Neuronal stem cell (in vitro differentiated cells): ENCODE results near the gene ARHGAP42.

Experiments used
- DNase-seq: peaks from one replicate; pipeline ENCODE4 v3.0.0-alpha.2; 2013; ENCODE audit warnings: low spot score
- H2AFZ ChIP-seq: one replicate; pipeline ENCODE4 v1.6.1; 2013; ENCODE audit warnings: mild to moderate bottlenecking, low read length, inconsistent platforms
- H2AK5ac ChIP-seq: 2 replicates; pipeline ENCODE4 v1.6.1; 2013; ENCODE audit warnings: low read depth, mild to moderate bottlenecking, inconsistent platforms, low read length, moderate library complexity, mixed read lengths
- H2BK120ac ChIP-seq: 2 replicates; pipeline ENCODE4 v1.6.1; 2013; ENCODE audit warnings: low read depth, mild to moderate bottlenecking, inconsistent platforms, low read length, moderate library complexity, mixed read lengths
- H2BK12ac ChIP-seq: one replicate; pipeline ENCODE4 v1.6.1; 2013; ENCODE audit warnings: low read length, inconsistent platforms
- H2BK15ac ChIP-seq: 2 replicates; pipeline ENCODE4 v1.6.1; 2013; ENCODE audit warnings: mild to moderate bottlenecking, low read length, inconsistent platforms, mixed read lengths
- H2BK5ac ChIP-seq: one replicate; pipeline ENCODE4 v1.6.1; 2013; ENCODE audit warnings: inconsistent platforms, mild to moderate bottlenecking, low read length, moderate library complexity
- H3K14ac ChIP-seq: one replicate; pipeline ENCODE4 v1.6.1; 2013; ENCODE audit warnings: low read length, inconsistent platforms
- H3K18ac ChIP-seq: 2 replicates; pipeline ENCODE4 v1.6.1; 2013; ENCODE audit warnings: low read length, inconsistent platforms
- H3K23ac ChIP-seq: 2 replicates; pipeline ENCODE4 v1.6.1; 2013; ENCODE audit warnings: low read depth, mild to moderate bottlenecking, mixed read lengths, low read length, inconsistent platforms; ENCODE audit not compliant: poor library complexity
- H3K27ac ChIP-seq: replicated peaks from 3 replicates; pipeline ENCODE4 v1.5.1; 2013; ENCODE audit warnings: low read length, inconsistent platforms
- H3K27me3 ChIP-seq, 3 experiments: 2 replicates each; pipeline ENCODE4 v1.6.1; 2013; ENCODE audit warnings: low read length in 3 of 3, mild to moderate bottlenecking in 2 of 3, inconsistent platforms in 1 of 3, low read depth in 1 of 3, mixed read lengths in 1 of 3, moderate library complexity in 1 of 3; ENCODE audit not compliant: control insufficient read depth in 3 of 3, insufficient read depth in 3 of 3
- H3K36me3 ChIP-seq, 2 donors: replicated peaks in 1 of 2; 2 replicates each; pipeline ENCODE4 v1.6.1; 2013; ENCODE audit warnings: low read length in 2 of 2; ENCODE audit not compliant: control insufficient read depth in 2 of 2, insufficient read depth in 2 of 2
- H3K4ac ChIP-seq: 2 replicates; pipeline ENCODE4 v1.6.1; 2013; ENCODE audit warnings: inconsistent platforms, mild to moderate bottlenecking, low read length, moderate library complexity
- H3K4me1 ChIP-seq, 2 donors: 1 replicate in 1 of 2; 2 replicates in 1 of 2; pipeline ENCODE4 v1.6.1; 2013; ENCODE audit warnings: low read length in 2 of 2, low read depth in 1 of 2; ENCODE audit not compliant: control insufficient read depth in 2 of 2, insufficient read depth in 1 of 2
- H3K4me2 ChIP-seq: one replicate; pipeline ENCODE4 v1.6.1; 2013; ENCODE audit warnings: mild to moderate bottlenecking, low read length, inconsistent platforms; ENCODE audit not compliant: insufficient read depth, poor library complexity, severe bottlenecking
- H3K4me3 ChIP-seq, 2 donors: 2 replicates each; pipeline ENCODE4 v1.5.1; 2013; ENCODE audit warnings: low read length in 2 of 2, mild to moderate bottlenecking in 2 of 2, inconsistent platforms in 1 of 2, moderate library complexity in 1 of 2
- H3K79me1 ChIP-seq: one replicate; pipeline ENCODE4 v1.6.1; 2013; ENCODE audit warnings: low read depth, mild to moderate bottlenecking, inconsistent platforms, low read length, moderate library complexity
- H3K9ac ChIP-seq: one replicate; pipeline ENCODE4 v1.6.1; 2013; ENCODE audit warnings: mild to moderate bottlenecking, low read depth, low read length, inconsistent platforms; ENCODE audit not compliant: poor library complexity
- H3K9me3 ChIP-seq, 2 donors: replicated peaks in 1 of 2; 2 replicates each; pipeline versions ENCODE3 to v1.6.1; 2013; ENCODE audit warnings: low read length in 2 of 2, mild to moderate bottlenecking in 2 of 2, inconsistent platforms in 1 of 2, low read depth in 1 of 2, mixed read lengths in 1 of 2, moderate library complexity in 1 of 2; ENCODE audit not compliant: control insufficient read depth in 2 of 2, insufficient read depth in 1 of 2
- H4K8ac ChIP-seq: one replicate; pipeline ENCODE4 v1.6.1; 2013; ENCODE audit warnings: low read depth, mild to moderate bottlenecking, inconsistent platforms, low read length, moderate library complexity
- H4K91ac ChIP-seq: one replicate; pipeline ENCODE4 v1.6.1; 2013; ENCODE audit warnings: low read length, low read depth, mild to moderate bottlenecking, inconsistent platforms; ENCODE audit not compliant: poor library complexity
- WGBS, 2 donors: extraction: QIAGEN DNeasy Blood & Tissue Kit; methylation state at CpG; one replicate each; pipeline ENCODE4 v1.1.7; 2013; ENCODE audit warnings: missing lambda C conversion rate in 2 of 2, mixed read lengths in 1 of 2; ENCODE audit not compliant: insufficient read length in 2 of 2, insufficient replicate concordance in 1 of 2; ENCODE audit errors: extremely low coverage in 2 of 2; 5-methylcytosine and 5-hydroxymethylcytosine counted together

Gene ARHGAP42

GRCh38 chr11:100709233-100709957, 22.3 kb downstream of the ARHGAP42 start:
- no peak overlapping the region for H2BK15ac ChIP-seq
- no peaks in the 10 kb centered on the region for H3K79me1 ChIP-seq
- H3K36me3 ChIP-seq = no peaks in the 10 kb centered on the region
- H2BK120ac ChIP-seq = no peak overlapping the region
- no peak overlapping the region for H4K8ac ChIP-seq
- H3K4me3 ChIP-seq = no peak overlapping the region
- no peaks in the 10 kb centered on the region for H3K27me3 ChIP-seq
- no peak overlapping the region for H3K9ac ChIP-seq
- H3K23ac ChIP-seq = no peak overlapping the region
- H3K9me3 ChIP-seq = no peaks in the 10 kb centered on the region
- no peak overlapping the region for H2BK12ac ChIP-seq
- H3K18ac ChIP-seq = no peak overlapping the region
- no peak overlapping the region for H3K4me2 ChIP-seq
- no peak overlapping the region for H2AFZ ChIP-seq
- H2AK5ac ChIP-seq = no peak overlapping the region
- no peak overlapping the region for H3K4ac ChIP-seq
- no CpG with 5 or more reads among the region's 3 CpGs for WGBS, 2 donors
- no peak overlapping the region for H3K27ac ChIP-seq
- H2BK5ac ChIP-seq = no peak overlapping the region
- H4K91ac ChIP-seq = no peak overlapping the region
- H3K4me1 ChIP-seq = peaks cover 0 to under 1% of the 10 kb centered on the region in 2 donors
- no peak for DNase-seq
- no peak overlapping the region for H3K14ac ChIP-seq

GRCh38 chr11:100711984-100712383, 24.9 kb downstream of the ARHGAP42 start:
- no peak overlapping the region for H3K9ac ChIP-seq
- no peak overlapping the region for H2AFZ ChIP-seq
- H2AK5ac ChIP-seq = no peak overlapping the region
- H3K4me3 ChIP-seq = no peak overlapping the region
- H3K4me1 ChIP-seq = no peaks in the 10 kb centered on the region
- no peaks in the 10 kb centered on the region for H3K36me3 ChIP-seq
- H2BK120ac ChIP-seq = no peak overlapping the region
- no peak overlapping the region for H3K27ac ChIP-seq
- no peak overlapping the region for H3K23ac ChIP-seq
- H4K8ac ChIP-seq = no peak overlapping the region
- H3K9me3 ChIP-seq = no peaks in the 10 kb centered on the region
- no peak overlapping the region for H3K18ac ChIP-seq
- no peak for DNase-seq
- no peak overlapping the region for H3K4me2 ChIP-seq
- no peak overlapping the region for H2BK5ac ChIP-seq
- H2BK15ac ChIP-seq = no peak overlapping the region
- H3K14ac ChIP-seq = no peak overlapping the region
- no peak overlapping the region for H4K91ac ChIP-seq
- WGBS, 2 donors = no CpG with 5 or more reads among the region's 3 CpGs
- H3K79me1 ChIP-seq = no peaks in the 10 kb centered on the region
- no peak overlapping the region for H3K4ac ChIP-seq
- H2BK12ac ChIP-seq = no peak overlapping the region
- no peaks in the 10 kb centered on the region for H3K27me3 ChIP-seq

GRCh38 chr11:100712583-100712982, 25.5 kb downstream of the ARHGAP42 start:
- Histone ChIP-seq H4K8ac (no peak overlapping the region), H2BK5ac (no peak overlapping the region), H3K79me1 (no peaks in the 10 kb centered on the region), H2AFZ (no peak overlapping the region), H2BK12ac (no peak overlapping the region), H3K9ac (no peak overlapping the region), H3K27me3 (no peaks in the 10 kb centered on the region), H3K18ac (no peak overlapping the region), H3K4me3 (no peak overlapping the region), H3K4me1 (no peaks in the 10 kb centered on the region), H2BK120ac (no peak overlapping the region), H4K91ac (no peak overlapping the region), H3K36me3 (no peaks in the 10 kb centered on the region), H3K4me2 (no peak overlapping the region), H2AK5ac (no peak overlapping the region), H2BK15ac (no peak overlapping the region), H3K9me3 (no peaks in the 10 kb centered on the region), H3K23ac (no peak overlapping the region), H3K27ac (no peak overlapping the region), H3K14ac (no peak overlapping the region), H3K4ac (no peak overlapping the region)
- WGBS, 2 donors = no CpG with 5 or more reads among the region's 3 CpGs
- no peak for DNase-seq

- no peaks in the 10 kb centered on the region for H3K79me1 ChIP-seq
- no peak overlapping the region for H4K91ac ChIP-seq
- H3K4me3 ChIP-seq = no peak overlapping the region
- no peak for DNase-seq
- no peak overlapping the region for H2AK5ac ChIP-seq
- no peak overlapping the region for H3K4ac ChIP-seq
- H3K23ac ChIP-seq = no peak overlapping the region
- no peaks in the 10 kb centered on the region for H3K27me3 ChIP-seq
- H2BK120ac ChIP-seq = no peak overlapping the region
- no peaks in the 10 kb centered on the region for H3K36me3 ChIP-seq
- H4K8ac ChIP-seq = no peak overlapping the region
- H3K4me2 ChIP-seq = no peak overlapping the region
- no peak overlapping the region for H2BK15ac ChIP-seq
- no peak overlapping the region for H2BK12ac ChIP-seq
- H3K4me1 ChIP-seq = peaks cover 6 to 12% of the 10 kb centered on the region in 2 donors
- no peak overlapping the region for H3K14ac ChIP-seq
- WGBS, 2 donors = no CpG with 5 or more reads among the region's 3 CpGs
- H3K27ac ChIP-seq = no peak overlapping the region
- H2BK5ac ChIP-seq = no peak overlapping the region
- no peak overlapping the region for H3K9ac ChIP-seq
- H2AFZ ChIP-seq = no peak overlapping the region
- no peak overlapping the region for H3K18ac ChIP-seq
- H3K9me3 ChIP-seq = no peaks in the 10 kb centered on the region
These were observed 28.2 kb downstream of the ARHGAP42 start for GRCh38 chr11:100715165-100715761.
